NB4 (cell line): ENCODE data around the gene ANKRD24.

ENCODE experiments used
- POLR2A ChIP-seq: IDR thresholded peaks from 2 replicates; pipeline ENCODE4 v1.6.1; 2011; ENCODE audit warnings: mild to moderate bottlenecking; ENCODE audit not compliant: insufficient read length; ENCODE audit errors: extremely low read depth
- TF ChIP-seq, protein P1 (sequence below): IDR thresholded peaks from one replicate; pipeline ENCODE4 v1.5.1; 2012; ENCODE audit warnings: low read depth, low read length
- TF ChIP-seq, protein P2 (sequence below): IDR thresholded peaks from 2 replicates; pipeline ENCODE4 v1.6.1; 2011; ENCODE audit warnings: low read depth, low read length

DNA sequence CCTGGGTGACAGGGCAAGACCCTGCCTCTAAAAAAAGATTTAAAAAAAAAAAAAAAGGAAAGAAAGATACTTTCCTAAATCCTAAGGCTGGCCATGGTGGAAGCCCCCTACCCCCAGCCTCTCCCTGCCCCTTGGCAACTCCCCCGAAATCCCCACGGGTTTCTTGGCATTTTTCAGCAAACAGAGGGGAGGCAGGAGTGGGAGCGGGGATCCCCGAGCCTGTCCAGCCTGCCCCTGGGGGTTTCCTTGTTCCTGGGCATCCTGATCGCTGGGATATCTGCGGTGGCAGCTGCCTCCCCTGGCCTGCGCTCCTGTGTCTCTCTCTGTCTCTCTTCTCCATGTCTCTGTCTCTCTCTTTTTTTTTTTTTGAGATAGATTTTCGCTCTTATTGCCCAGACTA is 43.4 kb downstream of the ANKRD24 start:
- TF ChIP-seq, protein P1, sequence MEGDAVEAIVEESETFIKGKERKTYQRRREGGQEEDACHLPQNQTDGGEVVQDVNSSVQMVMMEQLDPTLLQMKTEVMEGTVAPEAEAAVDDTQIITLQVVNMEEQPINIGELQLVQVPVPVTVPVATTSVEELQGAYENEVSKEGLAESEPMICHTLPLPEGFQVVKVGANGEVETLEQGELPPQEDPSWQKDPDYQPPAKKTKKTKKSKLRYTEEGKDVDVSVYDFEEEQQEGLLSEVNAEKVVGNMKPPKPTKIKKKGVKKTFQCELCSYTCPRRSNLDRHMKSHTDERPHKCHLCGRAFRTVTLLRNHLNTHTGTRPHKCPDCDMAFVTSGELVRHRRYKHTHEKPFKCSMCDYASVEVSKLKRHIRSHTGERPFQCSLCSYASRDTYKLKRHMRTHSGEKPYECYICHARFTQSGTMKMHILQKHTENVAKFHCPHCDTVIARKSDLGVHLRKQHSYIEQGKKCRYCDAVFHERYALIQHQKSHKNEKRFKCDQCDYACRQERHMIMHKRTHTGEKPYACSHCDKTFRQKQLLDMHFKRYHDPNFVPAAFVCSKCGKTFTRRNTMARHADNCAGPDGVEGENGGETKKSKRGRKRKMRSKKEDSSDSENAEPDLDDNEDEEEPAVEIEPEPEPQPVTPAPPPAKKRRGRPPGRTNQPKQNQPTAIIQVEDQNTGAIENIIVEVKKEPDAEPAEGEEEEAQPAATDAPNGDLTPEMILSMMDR = no peak
- TF ChIP-seq POLR2A = no peak
- TF ChIP-seq, protein P2, sequence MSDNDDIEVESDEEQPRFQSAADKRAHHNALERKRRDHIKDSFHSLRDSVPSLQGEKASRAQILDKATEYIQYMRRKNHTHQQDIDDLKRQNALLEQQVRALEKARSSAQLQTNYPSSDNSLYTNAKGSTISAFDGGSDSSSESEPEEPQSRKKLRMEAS = no peak
